Panc1 (cell line): ENCODE results near the gene KNSTRN. TPM values are rescaled to one million over a fixed set of nuclear protein-coding genes. Genes with fewer than 3 reads are reported as not detected.

Experiments
- ATAC-seq: fragments of 200-7000 bp; cut with Tn5 transposase; 2 replicates; pipeline ENCODE4 v1.9.1; 2020; ENCODE audit warnings: mild to moderate bottlenecking, moderate library complexity
- BruUV-seq: library from RNA; stranded (reverse); fragments of 400-500 nt; replicated peaks from 2 replicates; lab custom pipeline; 2021; lab: Mats Ljungman, UMichigan
- CTCF ChIA-PET: fragments of 300-600 bp; sonication (Branson Sonifier 250); formaldehyde crosslinking; loops from one replicate; lab custom pipeline; 2022; ENCODE audit warnings: antibody characterized with exemption; lab: Charles Lee
- POLR2A ChIA-PET: fragments of 300-600 bp; sonication (Branson Sonifier 250); formaldehyde crosslinking; loops from one replicate; lab custom pipeline; 2022; ENCODE audit warnings: antibody characterized with exemption; lab: Charles Lee
- DNase-seq: peaks from one replicate; pipeline ENCODE4 v3.0.0-alpha.2; 2010; ENCODE audit warnings: low read depth, low spot score
- H3K27ac ChIP-seq: 2 replicates; pipeline ENCODE4 v1.5.1; 2011; ENCODE audit warnings: mild to moderate bottlenecking, low read length, inconsistent platforms
- H3K27me3 ChIP-seq: fragments of 200-500 bp; sonication (Bioruptor generic); 2 replicates; pipeline ENCODE4 v1.6.0; 2014; ENCODE audit warnings: low read length, inconsistent platforms; ENCODE audit not compliant: control insufficient read depth, insufficient read depth
- H3K36me3 ChIP-seq: fragments of 200-500 bp; sonication (Bioruptor generic); 2 replicates; pipeline ENCODE4 v1.5.1; 2014; ENCODE audit warnings: inconsistent platforms, mild to moderate bottlenecking, low read length, moderate library complexity; ENCODE audit not compliant: control insufficient read depth, insufficient read depth
- H3K4me1 ChIP-seq: 2 replicates; pipeline ENCODE4 v1.5.1; 2011; ENCODE audit warnings: inconsistent platforms, mild to moderate bottlenecking, low read length, moderate library complexity; ENCODE audit not compliant: control insufficient read depth, insufficient read depth
- H3K4me3 ChIP-seq, 2 experiments: 2 replicates each; pipeline ENCODE4 v1.5.1; 2011 to 2012; ENCODE audit warnings: low read depth in 2 of 2, low read length in 2 of 2, mild to moderate bottlenecking in 2 of 2, inconsistent platforms in 1 of 2, moderate library complexity in 1 of 2
- H3K9me3 ChIP-seq: fragments of 200-500 bp; sonication (Bioruptor generic); 2 replicates; pipeline ENCODE4 v1.5.1; 2014; ENCODE audit warnings: low read depth, mild to moderate bottlenecking, inconsistent platforms, low read length, moderate library complexity; ENCODE audit not compliant: control insufficient read depth, insufficient read depth
- POLR2AphosphoS5 ChIP-seq: IDR thresholded peaks from 2 replicates; pipeline ENCODE4 v1.6.1; 2012; ENCODE audit warnings: mild to moderate bottlenecking, low read depth, low read length, moderate library complexity
- SIN3A ChIP-seq: IDR thresholded peaks from 2 replicates; pipeline ENCODE4 v1.6.1; 2012; ENCODE audit warnings: low read depth, mild to moderate bottlenecking, low read length, moderate library complexity, borderline replicate concordance; ENCODE audit not compliant: insufficient read depth
- TCF7L2 ChIP-seq: IDR thresholded peaks from 2 replicates; pipeline ENCODE4 v1.6.1; 2011; ENCODE audit warnings: mild to moderate bottlenecking, low read depth, low read length, inconsistent platforms
- in situ Hi-C: cut with HindIII; loops from 2 replicates; pipeline ENCODE4 v1.10.0; 2016; ENCODE audit warnings: low sequenced_read_pairs, low pct_unique_long_range_greater_than_20kb
- intact Hi-C: fragments of 100-400 bp; cut with micrococcal nuclease; formaldehyde crosslinking; loops from one replicate; pipeline ENCODE4 v1.10.0; 2022; ENCODE audit not compliant: unreplicated experiment
- total RNA-seq: library from RNA; stranded (reverse); gene quantifications from one replicate; pipeline ENCODE4 v1.2.1, GENCODE V29; 2021; ENCODE audit not compliant: unreplicated experiment
- TF ChIP-seq, protein P1 (sequence below): fragments of 450-650 bp; IDR thresholded peaks from 2 replicates; pipeline ENCODE4 v1.5.1; 2017; ENCODE audit warnings: mild to moderate bottlenecking
- TF ChIP-seq, protein P2 (sequence below), 2 experiments: IDR thresholded peaks; 2 replicates each; pipeline ENCODE4 v1.6.1; 2011 to 2012; ENCODE audit warnings: low read depth in 2 of 2, control low read depth in 1 of 2, low read length in 1 of 2, mild to moderate bottlenecking in 1 of 2, moderate library complexity in 1 of 2; ENCODE audit not compliant: insufficient read depth in 1 of 2

The KNSTRN gene
- total RNA-seq, 1 experiment from 2014 or later = 74.6 TPM

DNA sequence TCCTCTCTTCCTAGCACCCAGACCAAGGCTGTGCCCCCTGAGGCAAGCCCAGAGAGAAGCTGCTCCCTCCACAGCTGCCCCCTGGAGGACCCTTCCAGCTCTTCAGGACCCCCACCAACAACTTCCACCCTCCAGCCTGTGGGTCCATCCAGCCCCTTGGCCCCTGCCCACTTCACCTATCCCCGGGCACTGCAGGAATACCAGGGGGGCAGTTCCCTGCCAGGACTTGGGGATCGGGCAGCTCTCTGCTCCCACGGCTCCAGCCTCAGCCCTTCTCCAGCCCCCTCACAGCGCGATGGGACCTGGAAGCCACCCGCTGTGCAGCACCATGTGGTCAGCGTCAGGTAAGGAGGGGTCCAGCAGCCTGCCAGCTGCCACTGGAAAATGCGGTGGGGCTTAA lies 18.9 kb upstream of the KNSTRN start:
- CTCF ChIA-PET = no interaction called here
- Histone ChIP-seq H3K4me1 (no peaks in the 10 kb centered on the region), H3K27me3 (no peaks in the 10 kb centered on the region), H3K27ac (no peak overlapping the region), H3K36me3 (no peaks in the 10 kb centered on the region), H3K4me3 (no peak overlapping the region), H3K9me3 (no peaks in the 10 kb centered on the region)
- intact Hi-C loops (no loop called here), in situ Hi-C loops (no loop called here)
- DNase-seq (no peak), ATAC-seq (no peak)
- BruUV-seq = no TSS peak
- POLR2A ChIA-PET = no interaction called here
- TF ChIP-seq POLR2AphosphoS5 = no peak
- no peak for TF ChIP-seq TCF7L2
- TF ChIP-seq, protein P1, sequence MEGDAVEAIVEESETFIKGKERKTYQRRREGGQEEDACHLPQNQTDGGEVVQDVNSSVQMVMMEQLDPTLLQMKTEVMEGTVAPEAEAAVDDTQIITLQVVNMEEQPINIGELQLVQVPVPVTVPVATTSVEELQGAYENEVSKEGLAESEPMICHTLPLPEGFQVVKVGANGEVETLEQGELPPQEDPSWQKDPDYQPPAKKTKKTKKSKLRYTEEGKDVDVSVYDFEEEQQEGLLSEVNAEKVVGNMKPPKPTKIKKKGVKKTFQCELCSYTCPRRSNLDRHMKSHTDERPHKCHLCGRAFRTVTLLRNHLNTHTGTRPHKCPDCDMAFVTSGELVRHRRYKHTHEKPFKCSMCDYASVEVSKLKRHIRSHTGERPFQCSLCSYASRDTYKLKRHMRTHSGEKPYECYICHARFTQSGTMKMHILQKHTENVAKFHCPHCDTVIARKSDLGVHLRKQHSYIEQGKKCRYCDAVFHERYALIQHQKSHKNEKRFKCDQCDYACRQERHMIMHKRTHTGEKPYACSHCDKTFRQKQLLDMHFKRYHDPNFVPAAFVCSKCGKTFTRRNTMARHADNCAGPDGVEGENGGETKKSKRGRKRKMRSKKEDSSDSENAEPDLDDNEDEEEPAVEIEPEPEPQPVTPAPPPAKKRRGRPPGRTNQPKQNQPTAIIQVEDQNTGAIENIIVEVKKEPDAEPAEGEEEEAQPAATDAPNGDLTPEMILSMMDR = no peak
- TF ChIP-seq, protein P2, sequence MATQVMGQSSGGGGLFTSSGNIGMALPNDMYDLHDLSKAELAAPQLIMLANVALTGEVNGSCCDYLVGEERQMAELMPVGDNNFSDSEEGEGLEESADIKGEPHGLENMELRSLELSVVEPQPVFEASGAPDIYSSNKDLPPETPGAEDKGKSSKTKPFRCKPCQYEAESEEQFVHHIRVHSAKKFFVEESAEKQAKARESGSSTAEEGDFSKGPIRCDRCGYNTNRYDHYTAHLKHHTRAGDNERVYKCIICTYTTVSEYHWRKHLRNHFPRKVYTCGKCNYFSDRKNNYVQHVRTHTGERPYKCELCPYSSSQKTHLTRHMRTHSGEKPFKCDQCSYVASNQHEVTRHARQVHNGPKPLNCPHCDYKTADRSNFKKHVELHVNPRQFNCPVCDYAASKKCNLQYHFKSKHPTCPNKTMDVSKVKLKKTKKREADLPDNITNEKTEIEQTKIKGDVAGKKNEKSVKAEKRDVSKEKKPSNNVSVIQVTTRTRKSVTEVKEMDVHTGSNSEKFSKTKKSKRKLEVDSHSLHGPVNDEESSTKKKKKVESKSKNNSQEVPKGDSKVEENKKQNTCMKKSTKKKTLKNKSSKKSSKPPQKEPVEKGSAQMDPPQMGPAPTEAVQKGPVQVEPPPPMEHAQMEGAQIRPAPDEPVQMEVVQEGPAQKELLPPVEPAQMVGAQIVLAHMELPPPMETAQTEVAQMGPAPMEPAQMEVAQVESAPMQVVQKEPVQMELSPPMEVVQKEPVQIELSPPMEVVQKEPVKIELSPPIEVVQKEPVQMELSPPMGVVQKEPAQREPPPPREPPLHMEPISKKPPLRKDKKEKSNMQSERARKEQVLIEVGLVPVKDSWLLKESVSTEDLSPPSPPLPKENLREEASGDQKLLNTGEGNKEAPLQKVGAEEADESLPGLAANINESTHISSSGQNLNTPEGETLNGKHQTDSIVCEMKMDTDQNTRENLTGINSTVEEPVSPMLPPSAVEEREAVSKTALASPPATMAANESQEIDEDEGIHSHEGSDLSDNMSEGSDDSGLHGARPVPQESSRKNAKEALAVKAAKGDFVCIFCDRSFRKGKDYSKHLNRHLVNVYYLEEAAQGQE (IDR thresholded peaks at IDR 0.05; ENCODE audit: insufficient read depth in 1 of 2, low read depth in 2 of 2, low read length in 1 of 2) = no peak
- no peak for TF ChIP-seq SIN3A

GRCh38 chr15:40364251-40364650 lies 18.3 kb upstream of the KNSTRN start:
- BruUV-seq = no TSS peak
- no peak for DNase-seq
- in situ Hi-C loops = no loop called here
- no peak overlapping the region for H3K27ac ChIP-seq
- no peaks in the 10 kb centered on the region for H3K36me3 ChIP-seq
- intact Hi-C loops = no loop called here
- H3K4me3 ChIP-seq = no peak overlapping the region
- H3K27me3 ChIP-seq = no peaks in the 10 kb centered on the region
- ATAC-seq = no peak
- CTCF ChIA-PET = no interaction called here
- H3K9me3 ChIP-seq = no peaks in the 10 kb centered on the region
- no peaks in the 10 kb centered on the region for H3K4me1 ChIP-seq
- TF ChIP-seq TCF7L2 (no peak), SIN3A (no peak), POLR2AphosphoS5 (no peak)
- TF ChIP-seq, protein P1 = no peak
- TF ChIP-seq, protein P2 (IDR thresholded peaks at IDR 0.05; ENCODE audit: insufficient read depth in 1 of 2, low read depth in 2 of 2, low read length in 1 of 2) = no peak
- POLR2A ChIA-PET = no interaction called here
